ENCODE measurements around the gene ATG2B. TPM values are rescaled to one million over a fixed set of nuclear protein-coding genes. Genes with fewer than 3 reads are reported as not detected.

The ATG2B gene
- total RNA-seq, 1 experiment from 2014 or later = 11.6 TPM

- no peak overlapping the region for H2AFZ ChIP-seq (ENCODE audit: low read length)
- TF ChIP-seq EZH2phosphoT487 (IDR thresholded peaks at IDR 0.05; ENCODE audit: borderline replicate concordance, low read length) (no peak), CTCF (conservative IDR thresholded peaks at IDR 0.05; ENCODE audit: low read depth, low read length) (no peak), EZH2 (IDR thresholded peaks at IDR 0.05; ENCODE audit: low read length, unreplicated experiment) (no peak)
- no peak overlapping the region for H3K4me3 ChIP-seq (ENCODE audit: low read length)
- H3K9me2 ChIP-seq (replicated peaks; ENCODE audit: low read length) = no peaks in the 10 kb centered on the region
- no peaks in the 10 kb centered on the region for H3K79me2 ChIP-seq (ENCODE audit: low read length)
- DNase-seq = no peak
- H3K9me3 ChIP-seq (ENCODE audit: low read length) = no peaks in the 10 kb centered on the region
- ATAC-seq = no peak
- no peaks in the 10 kb centered on the region for H4K20me1 ChIP-seq (ENCODE audit: low read length)
- H3K4me2 ChIP-seq (ENCODE audit: low read length) = no peak overlapping the region
- H3K36me3 ChIP-seq (ENCODE audit: low read depth, low read length) = peaks cover 16% of the 10 kb centered on the region; the same call in 1 of the 2 replicates
- no peaks in the 10 kb centered on the region for H3K27me3 ChIP-seq (ENCODE audit: low read length)
- H3F3A ChIP-seq (ENCODE audit: low read length, unreplicated experiment) = no peaks in the 10 kb centered on the region
- ChIA-PET CTCF (no interaction called here), POLR2A (ENCODE audit: unreplicated experiment) (interaction anchor here (0.7 kb wide), 1 partner anchor 109 kb away, joined by 12 read pairs; no protein-coding TSS in a partner anchor)
- no peaks in the 10 kb centered on the region for H3K4me1 ChIP-seq (ENCODE audit: insufficient read depth, low read length)
- BruUV-seq (replicated peaks) = no TSS peak
- no peak overlapping the region for H3K27ac ChIP-seq (ENCODE audit: low read length)
- intact Hi-C loops (cut with micrococcal nuclease) = no loop called here
- H3K9ac ChIP-seq (ENCODE audit: low read length) = no peak overlapping the region
Observed at GRCh38 chr14:96384740-96385139, 21.6 kb upstream of the ATG2B start.

GRCh38 chr14:96384053-96384452 is 20.9 kb upstream of the ATG2B start:
- Histone ChIP-seq H3K36me3 (ENCODE audit: low read depth, low read length) (peaks cover 16% of the 10 kb centered on the region; the same call in 1 of the 2 replicates), H3K27me3 (ENCODE audit: low read length) (no peaks in the 10 kb centered on the region), H3K9ac (ENCODE audit: low read length) (no peak overlapping the region), H3K9me2 (replicated peaks; ENCODE audit: low read length) (no peaks in the 10 kb centered on the region), H3K79me2 (ENCODE audit: low read length) (no peaks in the 10 kb centered on the region), H3K4me1 (ENCODE audit: insufficient read depth, low read length) (no peaks in the 10 kb centered on the region), H3K27ac (ENCODE audit: low read length) (no peak overlapping the region), H2AFZ (ENCODE audit: low read length) (no peak overlapping the region), H3K9me3 (ENCODE audit: low read length) (no peaks in the 10 kb centered on the region), H3K4me2 (ENCODE audit: low read length) (no peak overlapping the region), H4K20me1 (ENCODE audit: low read length) (no peaks in the 10 kb centered on the region), H3F3A (ENCODE audit: low read length, unreplicated experiment) (no peaks in the 10 kb centered on the region), H3K4me3 (ENCODE audit: low read length) (no peak overlapping the region)
- ChIA-PET CTCF (no interaction called here), POLR2A (ENCODE audit: unreplicated experiment) (interaction anchor here (0.7 kb wide), 1 partner anchor 110 kb away, joined by 12 read pairs; no protein-coding TSS in a partner anchor)
- no peak for DNase-seq
- intact Hi-C loops (cut with micrococcal nuclease) = no loop called here
- TF ChIP-seq EZH2phosphoT487 (IDR thresholded peaks at IDR 0.05; ENCODE audit: borderline replicate concordance, low read length) (no peak), EZH2 (IDR thresholded peaks at IDR 0.05; ENCODE audit: low read length, unreplicated experiment) (no peak), CTCF (conservative IDR thresholded peaks at IDR 0.05; ENCODE audit: low read depth, low read length) (no peak)
- no peak for ATAC-seq
- no TSS peak for BruUV-seq (replicated peaks)

GRCh38 chr14:96383445-96383844 is 20.3 kb upstream of the ATG2B start:
- DNase-seq (no peak), ATAC-seq (no peak)
- H3K79me2 ChIP-seq (ENCODE audit: low read length) = no peaks in the 10 kb centered on the region
- no peaks in the 10 kb centered on the region for H3F3A ChIP-seq (ENCODE audit: low read length, unreplicated experiment)
- BruUV-seq (replicated peaks) = no TSS peak
- H3K4me1 ChIP-seq (ENCODE audit: insufficient read depth, low read length) = no peaks in the 10 kb centered on the region
- H3K36me3 ChIP-seq (ENCODE audit: low read depth, low read length) = peaks cover 16% of the 10 kb centered on the region; the same call in 1 of the 2 replicates
- no peak overlapping the region for H3K9ac ChIP-seq (ENCODE audit: low read length)
- CTCF ChIA-PET = no interaction called here
- H3K9me2 ChIP-seq (replicated peaks; ENCODE audit: low read length) = no peaks in the 10 kb centered on the region
- POLR2A ChIA-PET (ENCODE audit: unreplicated experiment) = no interaction called here
- TF ChIP-seq CTCF (conservative IDR thresholded peaks at IDR 0.05; ENCODE audit: low read depth, low read length) (no peak), EZH2 (IDR thresholded peaks at IDR 0.05; ENCODE audit: low read length, unreplicated experiment) (no peak), EZH2phosphoT487 (IDR thresholded peaks at IDR 0.05; ENCODE audit: borderline replicate concordance, low read length) (no peak)
- no peaks in the 10 kb centered on the region for H3K27me3 ChIP-seq (ENCODE audit: low read length)
- H3K4me2 ChIP-seq (ENCODE audit: low read length) = no peak overlapping the region
- no peak overlapping the region for H2AFZ ChIP-seq (ENCODE audit: low read length)
- H4K20me1 ChIP-seq (ENCODE audit: low read length) = no peaks in the 10 kb centered on the region
- no peak overlapping the region for H3K27ac ChIP-seq (ENCODE audit: low read length)
- H3K9me3 ChIP-seq (ENCODE audit: low read length) = no peaks in the 10 kb centered on the region
- no peak overlapping the region for H3K4me3 ChIP-seq (ENCODE audit: low read length)
- intact Hi-C loops (cut with micrococcal nuclease) = no loop called here
